Islet precursor cell (in vitro differentiated cells): Measurements from ENCODE around the gene C16orf86.

ENCODE experiments used
- DNase-seq: peaks from one replicate; pipeline ENCODE4 v3.0.0-alpha.2; 2018

C16orf86 gene, protein sequence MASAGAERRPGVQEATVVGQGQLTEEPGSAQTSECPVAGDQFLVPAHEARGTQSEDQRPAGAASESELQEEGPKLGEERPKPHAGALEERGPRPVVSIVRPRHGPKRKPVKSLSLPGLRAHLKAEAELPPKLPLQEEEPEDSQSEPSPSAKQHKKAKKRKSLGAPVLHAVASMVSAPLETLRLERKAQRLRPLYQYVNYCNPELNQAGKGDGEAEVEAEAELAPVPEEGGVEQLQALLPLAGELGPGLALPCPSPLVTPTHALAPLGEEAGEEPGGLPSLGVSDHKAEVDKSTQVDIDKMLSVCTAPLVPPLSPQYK

DNA sequence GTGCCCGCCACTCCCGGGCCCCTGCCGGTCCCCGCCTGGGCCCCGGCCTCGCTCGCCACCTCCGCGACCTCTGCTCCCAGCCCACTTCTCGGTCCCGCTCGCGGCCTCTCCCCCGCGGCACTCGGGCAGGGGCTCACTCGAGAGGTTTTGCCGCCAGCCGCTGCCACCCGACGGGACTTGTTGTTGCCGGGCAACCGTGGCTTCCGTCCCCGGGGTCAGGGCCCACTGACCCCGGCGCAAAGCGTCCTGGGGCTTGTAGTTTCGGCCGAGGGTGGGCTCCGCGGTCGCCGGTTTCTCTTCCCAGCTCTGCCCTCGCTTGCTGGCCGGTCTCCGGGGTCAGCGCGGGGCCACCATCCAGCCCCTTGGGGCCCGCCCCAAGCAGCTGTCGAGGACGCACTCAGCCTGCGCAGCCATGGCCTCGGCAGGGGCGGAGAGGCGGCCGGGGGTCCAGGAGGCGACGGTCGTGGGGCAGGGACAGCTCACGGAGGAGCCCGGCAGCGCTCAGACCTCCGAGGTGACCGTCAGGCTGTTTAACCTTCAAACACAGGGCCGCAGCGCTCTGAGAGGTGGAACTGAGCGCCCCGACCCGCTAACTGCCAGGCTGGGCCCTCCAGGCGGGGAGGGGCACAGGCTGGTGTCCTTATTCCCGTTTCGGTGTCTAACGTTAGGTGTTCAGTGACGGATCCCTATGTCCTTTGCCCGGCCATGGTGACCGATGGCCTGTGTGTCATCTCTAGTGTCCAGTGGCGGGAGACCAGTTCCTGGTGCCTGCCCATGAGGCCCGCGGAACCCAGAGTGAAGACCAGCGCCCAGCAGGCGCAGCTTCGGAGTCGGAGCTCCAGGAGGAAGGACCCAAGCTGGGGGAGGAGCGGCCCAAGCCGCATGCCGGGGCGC is at the start of gene C16orf86, which contains the start of gene ENKD1:
Gene C16orf86, plus strand, starts transcription at position 256 of the 894 bp plus-strand sequence. Its CDS starts 157 bp downstream, at position 413.
Gene ENKD1, minus strand, starts transcription at position 192 of the 894 bp plus-strand sequence. CDS start 308 bp downstream, outside the sequence.
- peak; percentile 94 for DNase-seq

DNA sequence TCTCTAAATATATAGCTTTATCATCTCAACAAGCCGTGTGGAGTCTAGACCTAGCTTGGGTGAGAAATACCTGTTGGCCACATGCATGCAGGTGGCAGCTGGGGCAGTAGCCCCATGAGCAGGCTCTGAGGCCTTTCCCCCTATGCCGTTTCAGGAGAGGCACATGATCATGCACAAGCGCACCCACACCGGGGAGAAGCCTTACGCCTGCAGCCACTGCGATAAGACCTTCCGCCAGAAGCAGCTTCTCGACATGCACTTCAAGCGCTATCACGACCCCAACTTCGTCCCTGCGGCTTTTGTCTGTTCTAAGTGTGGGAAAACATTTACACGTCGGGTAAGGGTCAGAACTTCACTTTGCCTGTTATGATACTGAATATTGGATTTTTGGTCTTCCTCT is 38.4 kb upstream of the C16orf86 start:
- no peak for DNase-seq

DNA sequence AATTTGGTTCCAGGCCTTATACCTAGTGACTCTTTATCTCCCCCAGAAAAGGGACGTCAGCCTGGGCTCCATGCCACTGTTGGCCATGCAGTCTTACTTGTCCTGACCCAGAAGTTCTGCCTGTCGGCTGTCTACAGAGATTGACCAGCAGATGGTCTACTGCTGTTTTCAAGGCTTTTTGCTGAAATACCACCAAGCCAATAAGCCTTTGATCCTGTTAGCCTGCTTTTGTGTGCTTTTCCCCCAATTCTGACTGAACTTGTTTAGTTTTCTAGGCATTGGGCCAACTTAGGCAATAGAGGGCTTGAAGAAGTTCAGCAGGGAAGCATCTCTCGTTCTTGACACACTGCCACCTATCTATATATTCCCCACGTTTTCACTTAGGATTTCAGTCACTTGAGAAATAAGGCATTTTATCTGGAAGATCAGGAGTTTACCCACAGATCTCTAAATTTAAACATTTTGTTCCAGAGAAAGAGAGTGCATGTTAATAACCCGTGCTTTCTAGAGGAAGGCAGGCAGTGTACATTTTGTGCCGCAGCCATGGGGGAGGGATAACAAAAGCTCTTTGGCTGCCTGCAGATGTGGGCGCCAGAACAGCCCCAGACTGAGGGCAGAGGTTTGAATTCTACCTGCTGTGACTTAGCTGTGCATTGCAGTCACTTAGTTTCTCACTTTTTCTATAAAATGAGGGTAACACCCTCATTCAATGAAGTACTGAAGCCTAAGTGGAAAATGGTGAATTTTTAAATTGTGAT is 34.0 kb upstream of the C16orf86 start:
- DNase-seq: no peak

DNA sequence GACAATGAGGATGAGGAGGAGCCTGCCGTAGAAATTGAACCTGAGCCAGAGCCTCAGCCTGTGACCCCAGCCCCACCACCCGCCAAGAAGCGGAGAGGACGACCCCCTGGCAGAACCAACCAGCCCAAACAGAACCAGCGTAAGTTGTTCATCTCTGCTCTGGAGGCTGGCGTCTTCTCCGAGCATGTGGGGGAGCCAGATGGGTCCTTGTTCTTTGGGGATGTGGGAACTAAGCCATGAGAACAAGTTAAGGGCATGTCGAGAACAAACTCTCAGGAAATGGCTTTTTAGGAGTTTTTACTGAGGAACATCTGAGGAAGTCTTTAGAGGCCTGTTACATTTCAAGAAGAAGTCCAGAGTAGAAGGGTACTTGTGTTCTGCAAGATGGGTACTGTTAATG is 29.9 kb upstream of the C16orf86 start:
- DNase-seq: no peak

DNA sequence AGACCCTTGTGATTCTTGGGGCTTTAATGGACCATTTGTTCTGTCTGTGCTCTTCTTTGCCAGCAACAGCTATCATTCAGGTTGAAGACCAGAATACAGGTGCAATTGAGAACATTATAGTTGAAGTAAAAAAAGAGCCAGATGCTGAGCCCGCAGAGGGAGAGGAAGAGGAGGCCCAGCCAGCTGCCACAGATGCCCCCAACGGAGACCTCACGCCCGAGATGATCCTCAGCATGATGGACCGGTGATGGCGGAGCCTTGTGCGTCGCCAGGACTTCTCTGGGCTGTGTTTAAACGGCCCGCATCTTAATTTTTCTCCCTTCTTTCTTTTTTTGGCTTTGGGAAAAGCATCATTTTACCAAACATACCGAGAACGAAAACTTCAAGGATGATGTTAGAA is 29.0 kb upstream of the C16orf86 start:
- no peak for DNase-seq

DNA sequence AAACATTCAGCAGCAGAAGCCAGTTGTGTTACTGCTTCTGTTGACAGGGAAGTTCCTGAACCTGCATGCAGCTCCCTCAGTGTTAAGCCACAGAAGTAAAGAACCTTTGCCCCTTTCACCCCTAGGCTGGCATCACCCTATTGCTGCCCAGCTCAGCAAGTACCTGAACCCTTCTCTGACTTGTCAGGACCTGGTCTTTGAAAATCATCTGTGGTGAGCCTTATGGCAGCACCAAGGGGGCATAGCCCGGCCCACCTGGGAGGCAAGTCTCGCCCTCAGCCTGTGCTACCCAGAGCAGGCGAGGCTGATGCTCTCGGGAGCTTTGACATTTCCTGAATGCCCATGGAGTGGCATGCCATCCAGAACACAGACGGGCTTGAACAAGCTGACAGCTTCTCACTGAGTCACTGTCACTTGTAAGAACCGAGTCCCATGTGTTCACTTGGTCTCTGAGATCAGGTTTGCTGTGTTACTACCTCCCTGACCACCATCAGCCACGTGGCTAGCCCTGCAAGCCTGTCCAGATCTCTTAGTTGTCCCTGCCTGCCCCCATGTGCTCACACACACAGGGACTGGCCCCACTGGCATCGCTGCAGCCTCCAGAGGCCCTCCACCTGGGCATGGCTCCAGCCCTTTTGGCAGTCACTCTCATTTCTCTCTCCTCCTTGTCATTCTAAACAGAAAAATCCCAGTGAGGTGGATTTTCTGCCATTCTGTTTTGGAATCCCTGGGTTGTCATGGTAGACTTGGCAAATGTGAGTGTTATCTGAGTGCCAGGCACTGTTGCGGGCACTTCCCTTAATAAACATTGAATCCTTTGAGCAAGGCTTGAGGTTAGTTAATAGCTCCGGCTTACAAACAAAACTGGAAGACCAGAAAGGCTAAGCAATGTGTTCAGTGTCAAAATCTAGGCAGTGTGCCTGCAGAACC is 24.6 kb upstream of the C16orf86 start:
- no peak for DNase-seq

DNA sequence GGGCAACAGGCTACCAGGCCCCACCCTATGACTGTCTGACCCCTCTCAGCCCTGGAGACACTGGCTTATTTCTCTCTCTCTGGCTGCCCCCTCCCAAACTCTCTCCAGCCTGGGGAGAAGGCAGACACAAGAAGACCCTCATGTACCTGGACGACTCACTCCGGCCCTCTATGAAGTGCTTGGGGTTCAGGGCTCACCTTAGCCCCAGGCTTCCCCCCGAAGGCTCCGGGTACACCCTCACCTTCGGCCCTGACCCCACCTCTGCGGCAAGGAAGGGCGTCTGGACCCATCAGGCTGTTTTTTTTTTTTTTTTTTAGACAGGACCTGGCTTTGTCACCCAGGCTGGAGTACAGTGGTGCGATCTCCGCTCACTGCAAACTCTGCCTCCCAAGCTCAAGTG is 22.6 kb upstream of the C16orf86 start:
- DNase-seq: no peak

DNA sequence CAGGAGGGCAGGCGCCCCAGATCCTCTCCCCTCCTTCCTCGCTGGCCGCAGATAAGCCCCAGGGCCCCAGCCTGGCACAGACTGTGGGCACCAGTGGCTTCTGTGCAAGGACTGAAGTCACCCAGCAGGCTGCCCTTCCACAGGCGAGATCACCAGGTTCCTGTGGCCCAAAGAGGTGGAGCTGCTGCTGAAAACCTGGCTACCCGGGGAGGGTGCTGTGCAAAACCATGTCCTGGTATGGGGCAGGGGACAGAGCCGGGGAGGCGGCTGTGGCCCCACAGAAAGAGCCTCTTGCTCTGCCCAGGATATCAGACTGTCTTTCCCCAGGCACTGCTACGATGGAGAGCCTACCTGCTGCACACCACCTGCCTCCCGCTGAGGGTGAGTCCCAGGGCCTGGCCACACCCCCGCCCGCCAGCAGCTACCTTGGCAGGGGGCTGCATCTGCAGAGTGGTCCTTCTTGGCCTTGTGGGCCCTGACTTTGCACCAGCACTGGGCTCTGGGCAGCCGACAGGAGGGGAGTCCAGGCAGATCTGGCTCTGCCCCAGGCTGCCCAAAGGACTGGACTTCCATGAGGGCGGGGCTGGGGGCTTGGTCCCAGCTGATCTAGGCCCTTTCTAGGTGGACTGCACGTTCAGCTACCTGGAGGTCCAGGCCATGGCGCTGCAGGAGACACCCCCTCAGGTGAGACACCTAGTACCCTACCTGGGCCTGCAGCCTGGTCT is 21.1 kb upstream of the C16orf86 start:
- DNase-seq: no peak

DNA sequence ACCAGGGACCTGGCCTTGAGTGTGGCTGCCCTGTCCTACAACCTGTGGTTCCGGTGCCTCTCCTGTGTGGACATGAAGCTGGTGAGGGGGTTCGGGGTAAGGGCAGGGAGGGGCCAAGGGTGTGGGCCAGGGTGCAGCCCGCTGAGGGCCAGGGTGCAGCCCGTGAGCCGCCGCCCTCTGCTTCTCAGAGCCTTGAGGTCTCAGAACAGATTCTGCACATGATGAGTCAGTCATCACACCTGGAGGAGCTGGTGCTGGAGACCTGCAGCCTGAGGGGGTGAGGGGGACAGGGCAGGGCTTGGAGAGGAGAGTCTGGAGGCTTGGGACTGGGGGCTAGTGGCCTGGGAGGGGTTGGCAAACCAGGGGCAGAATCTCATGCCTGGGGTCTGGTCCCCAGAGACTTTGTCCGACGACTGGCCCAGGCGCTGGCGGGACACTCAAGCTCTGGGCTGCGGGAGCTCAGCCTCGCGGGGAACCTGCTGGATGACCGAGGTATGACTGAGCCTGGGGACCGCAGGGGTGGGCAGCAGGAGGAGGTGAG is 19.4 kb upstream of the C16orf86 start:
- peak; percentile 64 for DNase-seq

DNA sequence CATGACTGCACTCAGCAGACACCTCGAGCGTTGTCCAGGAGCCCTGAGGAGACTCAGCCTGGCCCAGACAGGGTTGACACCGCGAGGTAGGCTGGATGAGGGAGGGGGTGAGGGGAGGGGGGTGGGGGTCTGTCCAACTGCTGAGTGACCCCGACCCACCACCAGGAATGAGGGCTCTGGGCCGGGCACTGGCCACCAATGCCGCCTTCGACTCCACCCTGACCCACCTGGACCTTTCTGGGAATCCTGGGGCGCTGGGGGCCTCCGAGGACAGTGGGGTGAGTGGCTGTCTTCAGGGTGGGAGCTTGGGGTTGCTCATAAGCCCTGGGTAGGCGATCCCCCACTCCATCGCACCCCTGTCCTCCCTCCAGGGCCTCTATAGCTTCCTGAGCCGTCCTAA is 18.9 kb upstream of the C16orf86 start:
- no peak for DNase-seq

DNA sequence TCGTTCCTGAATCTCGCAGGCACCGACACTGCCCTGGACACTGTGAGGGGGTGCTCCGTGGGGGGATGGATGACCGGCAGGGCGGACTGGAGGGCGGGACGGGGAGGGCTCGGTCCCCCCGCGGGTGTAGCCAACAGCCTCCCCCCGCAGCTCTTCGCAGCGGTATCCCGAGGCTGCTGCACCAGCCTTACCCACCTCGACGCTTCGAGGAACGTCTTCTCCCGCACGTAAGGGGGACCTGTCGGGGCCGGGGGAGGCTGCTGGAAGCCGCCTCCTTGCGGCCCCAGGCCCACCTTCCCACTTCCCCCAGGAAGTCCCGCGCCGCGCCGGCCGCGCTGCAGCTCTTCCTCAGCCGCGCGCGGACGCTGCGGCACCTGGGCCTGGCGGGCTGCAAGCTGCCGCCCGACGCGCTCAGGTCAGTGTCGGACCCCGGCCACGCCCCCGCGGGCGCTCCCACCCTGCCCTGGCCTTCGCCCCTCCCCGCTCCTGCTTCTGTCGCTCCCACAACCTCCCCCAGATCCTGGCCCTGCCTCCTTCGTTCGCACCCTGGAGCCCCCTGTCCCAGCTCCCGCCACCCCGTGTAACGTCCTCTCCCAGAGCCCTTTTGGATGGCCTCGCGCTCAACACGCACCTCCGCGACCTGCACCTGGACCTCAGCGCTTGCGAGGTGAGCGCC is 18.4 kb upstream of the C16orf86 start:
- DNase-seq: peak; percentile 59

DNA sequence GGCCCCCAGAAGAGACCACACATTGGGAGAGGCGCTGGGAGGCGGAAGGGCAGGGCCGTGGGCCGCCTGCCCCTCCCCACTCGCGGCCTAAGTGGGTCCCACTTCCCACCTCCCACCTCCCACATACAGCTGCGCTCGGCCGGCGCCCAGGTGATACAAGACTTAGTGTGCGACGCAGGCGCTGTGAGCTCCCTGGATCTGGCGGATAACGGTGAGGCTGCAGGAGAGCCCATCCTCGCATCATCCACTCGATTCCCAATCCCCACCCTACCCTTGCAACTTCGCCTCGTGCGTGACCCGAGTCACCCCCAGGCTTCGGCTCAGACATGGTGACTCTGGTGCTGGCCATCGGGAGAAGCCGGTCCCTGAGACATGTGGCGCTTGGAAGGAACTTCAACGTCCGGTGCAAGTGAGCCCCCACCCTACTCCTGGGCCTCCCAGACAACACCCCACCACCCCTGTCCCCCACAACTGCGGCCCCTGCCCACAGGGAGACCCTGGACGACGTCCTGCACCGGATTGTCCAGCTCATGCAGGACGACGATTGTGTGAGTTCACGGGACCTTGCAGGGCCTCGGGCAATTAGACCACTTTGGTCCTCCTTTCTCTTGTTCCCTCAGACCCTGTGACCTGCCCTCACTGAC is 17.7 kb upstream of the C16orf86 start:
- DNase-seq: no peak

DNA sequence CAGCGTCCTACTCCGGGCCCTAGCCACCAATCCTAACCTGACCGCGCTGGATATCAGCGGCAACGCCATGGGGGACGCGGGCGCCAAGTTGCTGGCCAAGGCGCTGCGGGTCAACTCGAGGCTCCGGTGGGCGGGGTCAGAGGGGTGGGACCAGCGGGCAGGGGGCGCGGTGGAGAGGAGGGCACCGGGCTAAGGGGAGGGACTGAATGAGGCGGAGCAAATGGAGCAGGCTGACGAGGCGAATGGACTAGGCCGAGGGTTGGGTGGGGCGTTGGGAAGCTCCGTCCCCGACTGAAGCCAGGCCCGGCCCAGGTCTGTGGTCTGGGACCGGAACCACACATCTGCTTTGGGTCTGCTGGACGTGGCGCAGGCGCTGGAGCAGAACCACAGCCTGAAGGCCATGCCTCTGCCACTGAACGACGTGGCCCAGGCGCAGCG is 17.1 kb upstream of the C16orf86 start:
- DNase-seq: peak; percentile 86

DNA sequence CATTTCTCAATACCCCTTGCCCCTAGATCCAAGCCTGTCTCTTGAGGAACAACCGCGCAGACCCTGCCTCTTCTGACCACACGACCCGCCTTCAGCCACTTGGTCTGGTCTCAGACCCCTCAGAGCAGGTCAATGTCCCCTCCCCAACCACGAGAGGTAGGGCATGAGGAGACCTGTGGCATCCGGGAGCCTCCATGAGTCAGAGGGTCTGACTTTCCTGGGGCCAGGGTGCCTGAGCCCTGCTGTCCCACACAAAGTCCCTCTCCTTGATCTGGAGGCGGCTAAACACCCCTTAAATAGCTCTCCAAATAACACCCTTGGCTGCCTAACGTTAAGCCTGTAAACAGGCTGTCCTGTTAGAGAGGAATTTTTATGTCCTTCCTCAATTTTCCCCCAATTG is 16.6 kb upstream of the C16orf86 start:
- DNase-seq: no peak

DNA sequence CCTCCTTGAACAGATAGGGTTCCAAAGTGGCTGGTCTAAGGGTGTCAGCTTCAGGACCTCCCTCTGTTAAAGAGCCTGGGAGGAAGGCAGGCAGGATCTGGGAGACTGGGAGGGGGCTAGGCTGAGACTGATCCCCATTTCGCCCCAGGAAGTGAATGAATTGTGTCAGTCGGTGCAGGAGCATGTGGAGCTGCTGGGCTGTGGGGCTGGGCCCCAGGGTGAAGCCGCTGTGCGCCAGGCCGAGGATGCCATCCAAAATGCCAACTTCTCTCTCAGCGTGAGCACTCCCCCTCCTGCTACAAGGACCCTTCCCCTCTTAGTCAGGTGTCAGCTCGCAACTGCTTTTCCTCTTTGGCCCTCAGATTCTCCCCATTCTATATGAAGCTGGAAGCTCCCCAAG is 15.6 kb upstream of the C16orf86 start:
- no peak for DNase-seq

DNA sequence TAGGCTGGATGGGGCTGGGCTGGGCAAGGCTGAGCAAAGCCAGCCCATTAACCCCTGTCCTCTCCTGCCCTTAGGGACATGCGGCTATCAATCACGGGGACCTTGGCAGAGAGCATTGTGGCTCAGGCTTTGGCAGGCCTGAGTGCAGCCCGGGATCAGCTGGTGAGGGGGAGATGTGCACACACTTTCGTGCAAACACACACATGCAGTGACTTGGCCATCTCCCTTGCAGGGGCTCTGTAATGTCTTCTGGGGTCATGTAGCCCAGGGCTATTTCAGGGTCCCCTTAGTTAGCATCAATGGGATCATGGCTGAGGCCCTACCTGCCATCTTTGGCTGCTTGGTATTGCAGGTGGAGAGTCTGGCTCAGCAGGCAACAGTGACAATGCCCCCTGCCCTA is 14.8 kb upstream of the C16orf86 start:
- DNase-seq: no peak

DNA sequence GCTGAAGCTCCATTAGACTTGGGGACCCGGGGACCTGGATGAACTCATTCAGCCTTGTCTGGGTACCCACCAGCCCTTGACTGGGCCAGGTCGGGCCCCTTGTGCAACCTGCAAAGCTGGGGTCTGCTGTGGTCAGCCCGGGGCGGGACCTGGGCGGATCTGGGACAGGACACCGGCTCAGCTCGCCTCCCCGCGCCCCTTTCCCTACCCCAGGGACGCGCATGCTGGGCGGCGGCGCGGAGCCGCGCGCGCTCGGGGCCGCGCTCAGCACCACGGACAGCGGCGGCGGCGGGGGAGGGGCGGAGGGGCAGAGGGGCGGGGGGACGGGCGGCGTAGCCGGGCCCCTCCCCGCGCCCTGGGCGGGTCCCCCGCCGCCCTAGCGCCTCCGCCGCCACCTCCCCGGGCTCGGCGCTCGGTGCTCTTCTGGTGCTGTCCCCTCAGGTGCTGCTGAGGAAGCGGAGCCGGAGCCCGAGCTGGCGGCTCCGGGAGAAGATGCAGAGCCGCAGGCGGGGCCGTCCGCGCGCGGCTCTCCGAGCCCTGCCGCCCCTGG is 14.0 kb upstream of the C16orf86 start:
- peak; percentile 71 for DNase-seq

DNA sequence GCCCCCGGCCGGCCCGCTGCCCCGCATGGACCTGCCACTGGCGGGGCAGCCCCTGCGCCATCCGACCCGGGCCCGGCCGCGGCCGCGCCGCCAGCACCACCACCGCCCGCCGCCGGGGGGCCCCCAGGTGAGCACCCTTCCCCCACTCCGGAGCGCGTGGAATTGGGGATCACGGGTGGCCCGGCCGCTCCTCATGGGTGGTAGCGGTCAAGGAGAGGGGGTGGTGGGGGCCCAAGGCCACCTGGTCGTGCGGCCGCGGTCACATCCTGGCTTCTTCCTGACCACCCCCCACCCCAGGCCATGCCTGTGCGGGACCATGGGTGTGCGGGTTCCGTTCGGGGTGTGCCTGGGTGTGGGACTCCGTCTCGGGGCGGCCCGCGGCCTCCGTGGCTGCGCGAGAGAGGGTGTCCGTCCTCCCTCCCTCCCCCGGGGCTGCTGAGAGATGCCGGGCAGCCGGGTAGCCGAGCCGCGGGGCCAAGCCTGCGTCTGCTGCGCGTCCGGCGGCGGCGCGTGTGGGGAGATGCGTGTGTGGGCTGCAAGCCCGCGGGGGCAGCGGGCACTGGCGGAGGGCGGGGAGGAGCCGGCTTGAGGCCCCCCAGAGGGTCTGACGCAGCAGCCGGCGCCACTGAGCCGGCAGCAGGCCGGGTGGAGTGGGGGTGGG is 13.4 kb upstream of the C16orf86 start:
- peak; percentile 60 for DNase-seq
